HG03520 (cell line): ENCODE data around the gene FIGN.

ENCODE experiments used
- ATAC-seq: cut with Tn5 transposase; IDR thresholded peaks from one replicate; pipeline ENCODE4 v1.9.1; 2021; ENCODE audit warnings: mild to moderate bottlenecking, moderate library complexity; ENCODE audit not compliant: unreplicated experiment

The FIGN gene

DNA sequence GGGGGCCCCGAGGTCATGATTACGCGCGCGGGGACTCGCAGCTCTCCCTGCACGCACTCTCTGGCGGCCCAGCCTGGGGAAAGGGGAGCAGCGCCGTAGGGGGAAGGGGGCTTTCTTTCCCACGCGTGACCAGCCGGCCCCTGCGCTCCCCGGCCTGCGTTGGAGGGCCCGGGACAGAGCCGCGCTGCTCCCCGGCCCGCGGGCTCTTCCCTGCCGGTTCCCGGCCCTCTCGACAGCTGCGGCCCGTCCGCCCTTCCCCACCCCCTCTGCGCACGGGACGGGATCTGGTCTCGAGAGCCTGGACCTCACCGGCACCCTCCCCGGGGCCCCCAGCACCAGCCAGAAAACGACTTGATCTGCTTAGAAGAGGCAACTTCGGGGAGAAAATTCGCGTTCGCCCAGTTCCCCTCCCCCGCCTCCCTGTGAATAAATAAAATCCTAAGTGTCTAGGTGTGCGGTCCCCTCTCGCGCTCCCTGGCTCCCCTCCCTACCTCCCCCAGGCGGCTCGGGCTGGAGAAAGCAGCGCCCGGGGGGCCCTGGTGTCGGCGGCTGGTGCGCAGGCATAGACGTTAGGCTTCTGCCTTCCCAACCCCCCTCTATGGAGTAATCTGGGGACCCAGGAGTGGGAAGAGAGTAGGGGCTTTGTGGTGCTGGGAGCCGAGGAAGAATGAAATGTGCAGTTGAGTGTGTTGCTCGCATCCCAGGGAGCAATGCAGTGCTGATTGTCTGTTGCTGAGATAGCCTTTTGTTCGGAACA lies 803 bp upstream of the FIGN start:
- ATAC-seq: no peak

DNA sequence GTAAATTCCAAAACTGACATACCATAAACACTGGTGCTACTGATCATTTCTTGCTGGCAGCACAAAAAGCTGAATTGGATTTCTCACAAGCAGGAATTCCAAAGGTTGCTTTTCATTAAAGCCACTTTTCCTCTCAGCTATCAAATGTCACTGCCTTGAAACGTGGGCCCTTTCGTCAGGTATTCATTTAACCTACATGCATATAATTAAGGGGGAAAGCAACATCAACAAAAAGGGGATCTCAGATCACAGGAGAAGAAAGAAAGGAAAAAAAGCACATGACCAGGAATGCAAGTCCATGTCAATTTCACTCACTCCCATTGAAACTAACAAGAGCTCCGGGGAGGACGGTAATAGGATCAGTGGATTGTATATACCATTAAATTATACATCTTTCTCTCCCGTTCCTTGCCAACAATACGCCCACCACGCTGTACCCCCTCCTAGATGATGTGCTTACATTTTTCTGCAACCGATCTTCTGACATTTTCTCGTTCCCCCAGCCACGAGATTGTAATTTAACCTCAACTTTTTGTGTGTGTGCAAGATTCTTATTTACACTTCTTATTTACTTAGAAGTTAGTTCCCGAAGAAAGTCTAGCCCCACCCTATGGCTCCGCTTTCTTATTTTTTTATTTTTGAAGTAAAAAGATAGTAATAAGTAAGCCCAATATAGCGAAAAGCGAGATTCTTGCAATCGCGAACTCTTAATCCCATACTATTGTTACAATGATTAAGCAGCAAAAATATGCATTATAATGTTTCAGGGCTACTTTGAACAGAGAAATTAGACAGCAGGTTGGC lies 725 bp downstream of the FIGN start:
- ATAC-seq: no peak

DNA sequence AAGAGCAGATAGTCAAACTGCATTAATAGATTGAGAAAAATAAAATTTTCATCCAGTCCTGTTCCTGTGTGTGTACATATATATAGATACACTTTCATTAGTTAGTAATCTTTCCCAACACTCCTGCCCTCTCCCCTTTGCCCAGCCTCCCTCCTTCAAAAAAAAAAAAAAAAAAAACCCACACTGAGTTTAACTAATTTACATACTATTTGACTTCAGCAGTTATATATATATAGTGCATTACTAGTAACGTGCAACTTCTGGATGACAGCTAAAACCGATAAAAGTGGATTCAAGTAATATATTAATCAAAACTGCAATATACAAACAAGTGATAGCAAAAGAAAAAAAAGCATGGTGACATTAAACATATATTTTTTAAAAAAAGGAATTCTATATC lies 1.4 kb downstream of the FIGN start:
- no peak for ATAC-seq

DNA sequence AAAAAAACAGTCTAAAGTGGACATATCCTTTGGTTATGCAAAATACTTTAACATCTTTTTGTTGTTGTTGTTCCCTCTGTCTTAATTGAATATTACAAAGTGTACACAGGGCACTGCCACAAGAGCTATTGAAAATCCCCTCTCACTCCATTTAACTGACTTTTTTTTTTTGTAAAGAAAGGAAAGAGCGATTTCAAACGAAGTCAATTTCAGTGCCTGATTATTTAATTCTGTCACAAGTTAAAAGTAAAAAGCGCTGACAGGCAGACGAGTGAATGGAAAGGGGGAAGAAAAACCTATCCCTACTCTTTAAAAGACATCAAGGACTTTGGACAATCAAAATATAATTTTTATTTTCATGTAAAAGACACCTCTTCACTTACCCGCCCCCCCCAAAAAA lies 1.9 kb downstream of the FIGN start:
- no peak for ATAC-seq

DNA sequence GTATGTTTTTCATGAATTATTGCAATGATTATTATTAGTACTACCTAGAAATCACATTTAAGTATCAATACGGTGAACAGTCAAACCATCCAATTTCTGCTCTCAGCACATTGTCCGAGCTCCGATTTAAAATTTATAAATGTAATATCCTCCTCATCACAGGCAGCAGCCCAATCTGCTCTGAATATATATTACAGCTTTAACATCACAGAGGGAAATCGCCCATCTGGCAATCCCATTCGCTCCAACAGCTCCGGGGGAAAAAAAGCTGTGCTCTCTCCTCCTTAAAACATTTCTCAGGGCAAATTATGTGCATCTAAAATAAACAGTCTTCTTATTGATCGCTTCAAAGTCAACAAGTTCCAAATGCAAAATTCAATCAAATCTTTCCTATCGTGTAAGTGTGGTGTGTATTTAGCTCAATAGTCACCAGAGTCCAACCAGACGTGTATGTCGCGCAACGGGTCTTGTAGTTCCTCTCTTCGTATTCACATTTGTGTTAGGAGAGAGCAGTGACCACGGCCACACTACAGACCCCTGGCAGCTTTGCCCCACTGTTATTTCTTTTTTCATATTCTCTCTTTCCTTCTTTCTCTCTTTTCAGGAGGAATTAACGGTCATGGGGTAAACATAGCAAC lies 2.4 kb downstream of the FIGN start:
- no peak for ATAC-seq

DNA sequence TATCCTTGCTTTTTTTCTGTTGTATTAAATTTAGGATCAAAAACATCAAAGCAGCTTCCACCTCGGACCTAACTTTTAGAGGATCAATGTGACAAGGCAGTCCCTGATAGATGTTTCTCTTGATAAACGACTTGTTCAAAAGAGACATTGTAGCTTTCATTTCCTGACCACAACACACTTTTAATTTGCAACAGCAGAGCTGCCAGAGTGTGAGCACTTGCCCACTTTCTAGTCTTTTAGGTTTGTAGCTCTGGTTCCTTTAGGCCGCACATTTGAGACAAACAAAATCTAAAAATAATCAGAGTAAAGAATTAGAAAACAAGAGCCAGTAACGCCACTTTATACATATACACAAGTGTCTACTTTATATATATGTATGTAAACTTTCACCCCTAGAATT lies 3.1 kb downstream of the FIGN start:
- ATAC-seq: no peak

DNA sequence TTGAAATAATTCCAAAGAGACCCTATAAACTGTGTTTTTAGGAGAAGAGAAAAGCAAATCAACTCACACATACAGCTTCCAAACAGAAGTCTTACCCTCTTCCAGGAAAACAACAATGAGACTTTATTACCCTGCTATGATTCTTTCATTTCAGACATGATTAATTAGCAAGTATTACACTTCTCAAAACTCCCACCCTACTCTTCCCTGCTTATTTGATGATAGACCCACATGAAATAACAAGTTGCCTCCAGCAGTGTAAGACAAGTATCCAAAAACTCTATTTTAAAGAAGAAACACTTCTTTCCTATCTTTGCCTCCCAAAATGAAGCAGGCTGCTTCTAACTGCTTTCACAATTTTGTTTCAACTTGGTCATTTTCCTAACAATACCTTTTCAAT lies 4.1 kb downstream of the FIGN start:
- no peak for ATAC-seq

DNA sequence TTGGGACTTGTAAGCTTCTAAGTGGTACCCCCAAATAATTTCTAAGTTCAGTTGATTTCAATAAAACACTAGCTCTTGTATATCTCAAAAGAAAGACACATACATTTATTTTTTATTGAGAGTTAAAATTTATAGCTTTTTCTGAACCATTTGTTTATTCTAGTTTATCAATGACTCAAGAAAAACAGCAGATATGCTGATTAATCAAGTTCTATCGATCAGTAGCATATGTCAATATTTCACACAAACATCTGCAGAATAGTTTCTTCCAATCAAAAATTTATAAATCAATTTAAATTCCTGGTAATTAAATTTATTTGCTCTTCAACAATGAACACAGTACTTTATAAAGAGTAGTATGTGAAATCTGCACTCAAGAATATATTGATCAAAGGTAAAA lies 5.3 kb downstream of the FIGN start:
- ATAC-seq: no peak

DNA sequence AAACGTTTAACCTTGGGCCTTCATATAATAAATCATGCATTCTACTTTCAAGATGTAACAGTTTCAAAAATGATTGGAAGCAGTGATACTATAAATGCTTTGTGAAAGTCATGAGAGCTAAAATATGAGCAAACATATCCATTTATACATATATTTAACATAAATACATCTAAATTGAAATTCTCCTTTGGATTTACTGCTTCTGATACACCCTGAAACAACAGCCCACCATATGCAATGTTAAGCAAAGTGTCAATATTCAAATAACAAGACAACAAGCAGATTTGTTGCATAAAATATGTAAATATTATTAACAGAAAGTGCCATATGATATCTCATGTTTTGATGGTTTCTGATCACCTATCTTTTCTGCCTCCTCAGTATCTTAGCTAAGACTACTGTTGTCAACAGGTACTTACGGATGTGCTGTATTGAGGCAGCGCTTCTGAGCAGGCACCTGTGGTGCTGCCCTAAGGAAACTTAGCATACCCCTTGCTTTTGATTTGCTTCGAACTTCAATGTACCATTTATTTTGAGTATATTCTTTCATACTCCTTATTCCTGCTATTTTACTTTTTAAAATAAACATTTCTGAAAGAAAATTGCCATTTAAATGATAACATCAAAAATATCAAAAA lies 6.1 kb downstream of the FIGN start:
- no peak for ATAC-seq

DNA sequence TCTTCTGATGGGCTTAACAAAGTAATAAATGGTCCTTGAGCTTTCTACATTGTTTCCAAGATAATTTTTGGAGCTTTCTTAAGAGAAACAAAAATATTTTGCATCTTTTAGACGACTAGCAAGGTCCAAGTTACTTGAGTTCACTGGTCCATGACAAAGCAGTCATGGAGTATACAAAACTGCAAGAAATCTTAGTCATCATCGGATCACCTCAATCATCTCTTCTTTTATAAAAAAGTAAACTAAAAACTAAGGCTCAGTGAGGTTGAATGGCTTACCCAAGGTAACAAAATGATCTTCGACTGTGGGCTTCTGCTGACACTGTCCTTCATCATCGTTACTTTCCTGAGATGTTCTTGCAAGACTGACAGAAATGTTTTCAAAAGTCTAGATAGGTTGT lies 11.9 kb downstream of the FIGN start:
- no peak for ATAC-seq

DNA sequence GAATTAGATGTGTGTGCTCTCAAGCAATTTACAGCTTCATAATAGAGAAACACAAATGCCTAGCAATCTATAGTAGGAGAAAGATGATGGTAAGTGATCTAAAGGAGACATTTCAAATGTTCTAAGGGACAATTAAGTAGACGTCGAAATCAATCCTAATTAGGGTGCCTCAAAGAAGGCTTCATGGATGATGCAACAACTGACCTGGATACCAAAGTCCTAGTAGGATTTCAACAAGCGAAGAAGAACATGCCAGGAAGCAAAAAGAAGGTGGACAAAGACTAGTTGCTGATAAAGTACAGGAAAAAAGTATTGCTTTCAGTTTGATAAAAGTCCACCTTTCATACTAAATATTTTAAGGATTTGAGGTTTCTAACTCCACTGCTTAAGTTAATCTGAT lies 12.5 kb downstream of the FIGN start:
- no peak for ATAC-seq

DNA sequence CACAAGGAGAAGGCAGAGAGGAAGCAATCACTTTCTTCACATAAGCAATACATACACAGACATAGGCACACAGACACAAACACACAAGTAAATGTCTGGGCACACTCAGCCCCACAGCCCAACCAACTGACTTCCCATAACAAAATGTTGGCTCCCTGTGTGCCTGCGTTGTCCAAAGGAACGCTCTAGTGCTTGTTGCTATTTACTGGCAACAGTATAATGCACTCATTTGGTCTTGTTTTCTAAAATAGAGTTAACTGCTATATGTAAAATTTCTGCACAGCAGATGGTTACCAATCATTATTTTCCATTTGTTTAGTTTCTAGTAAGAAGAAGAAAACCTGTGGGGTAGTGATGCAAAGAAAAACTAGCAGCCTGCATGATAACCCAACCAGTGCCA lies 16.5 kb downstream of the FIGN start:
- no peak for ATAC-seq

DNA sequence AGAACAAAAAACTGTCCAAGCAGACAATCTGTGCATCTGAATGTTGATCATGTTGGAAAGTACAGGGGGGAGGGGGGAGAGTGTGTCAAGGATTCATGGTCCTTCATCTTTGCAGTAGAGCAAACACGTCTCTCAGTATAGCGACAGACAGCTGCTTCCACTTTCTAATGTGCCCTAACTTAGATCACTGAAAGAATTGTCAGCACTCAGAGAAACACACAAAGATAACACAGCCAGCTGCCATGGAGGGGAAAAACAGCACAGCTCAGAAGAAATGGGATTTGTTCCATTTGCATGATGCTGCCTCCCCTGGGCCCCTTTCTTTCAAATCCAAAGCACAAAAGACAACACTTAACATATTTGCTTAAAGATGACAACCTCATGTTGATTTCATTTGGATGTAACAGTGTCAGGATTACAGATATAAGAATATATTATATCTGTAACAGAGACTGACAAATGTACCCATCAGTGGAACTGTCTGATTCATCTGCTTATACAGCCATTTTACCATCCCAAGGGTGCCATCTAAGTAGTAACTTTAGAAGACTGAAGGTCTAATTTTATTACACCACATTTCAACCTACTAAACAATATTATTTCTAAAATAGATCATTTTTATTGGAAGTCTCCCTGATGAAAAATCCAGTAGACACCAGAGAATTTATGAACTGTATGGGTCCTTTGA lies 17.7 kb downstream of the FIGN start:
- ATAC-seq: no peak

DNA sequence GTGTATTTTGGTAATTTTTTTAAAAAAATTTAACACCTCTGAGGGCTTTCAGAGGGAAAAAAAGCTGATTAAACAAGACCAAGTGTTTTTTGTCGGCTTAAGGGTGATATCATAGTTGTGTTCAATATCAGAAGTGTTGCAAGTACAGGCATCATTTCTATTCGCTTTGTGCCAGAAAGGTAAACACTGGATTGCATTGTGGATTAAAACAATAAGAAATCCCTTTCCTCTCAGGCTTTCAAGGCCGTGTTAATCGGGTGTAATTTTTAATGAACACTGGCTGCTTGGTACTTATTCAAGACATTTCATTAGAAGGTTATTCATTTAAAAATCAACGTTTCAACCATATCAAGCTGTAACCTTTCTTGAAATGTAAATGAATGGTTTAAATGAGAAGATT lies 18.3 kb downstream of the FIGN start:
- ATAC-seq: no peak

DNA sequence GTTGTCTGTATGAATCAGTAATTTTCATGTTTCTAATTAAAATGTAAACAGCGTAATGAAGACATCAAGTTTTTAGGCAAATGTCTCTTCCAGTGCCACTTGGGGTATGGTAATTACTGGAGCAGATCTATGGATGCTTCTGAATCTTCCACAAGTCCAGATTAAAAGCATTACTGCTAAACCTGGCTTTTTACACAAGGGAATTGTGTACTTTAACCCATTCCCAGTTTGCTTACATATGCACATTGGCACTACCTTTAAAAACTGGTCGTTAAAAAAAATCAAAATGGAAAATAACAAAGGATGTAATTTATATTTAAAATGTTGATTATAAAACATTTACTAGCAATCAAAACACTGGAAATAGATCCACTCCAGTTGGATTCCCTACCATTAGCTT lies 19.7 kb downstream of the FIGN start:
- no peak for ATAC-seq

DNA sequence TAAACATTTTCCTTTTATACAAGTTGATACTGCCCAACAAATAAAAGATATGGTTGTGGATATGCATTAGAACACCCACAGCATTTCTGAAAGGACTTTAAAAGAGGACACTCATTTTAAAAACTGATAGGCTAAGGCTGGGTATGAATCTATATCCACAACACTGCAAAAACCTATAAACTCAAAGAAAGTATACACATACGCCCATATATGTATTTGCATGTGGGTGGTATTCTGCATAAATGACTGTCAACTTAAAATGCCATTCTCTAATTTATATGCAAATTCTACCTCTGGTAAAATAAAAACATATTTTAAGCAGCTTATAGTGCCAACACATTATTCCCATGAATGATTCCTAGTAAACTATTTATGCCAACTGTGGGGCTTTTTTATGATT lies 20.1 kb downstream of the FIGN start:
- no peak for ATAC-seq

DNA sequence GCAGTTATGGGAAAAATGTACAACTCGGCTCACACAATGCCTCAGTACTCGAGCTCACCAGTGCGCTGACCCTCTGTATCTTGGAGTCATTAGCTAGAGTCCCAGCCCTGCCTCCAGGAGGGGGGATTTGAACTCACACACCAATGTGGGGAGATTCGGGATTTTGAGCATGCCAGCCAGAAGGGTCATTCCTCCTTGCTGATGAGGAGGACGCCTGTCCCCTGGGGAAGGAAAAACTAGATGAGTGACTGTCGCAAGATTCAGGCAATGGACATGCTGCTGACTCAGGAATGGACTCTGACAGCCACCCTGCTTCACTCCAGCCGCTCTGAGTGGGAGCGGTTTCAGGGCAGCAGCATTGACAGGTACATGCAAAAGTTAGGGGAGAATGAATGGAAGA lies 20.6 kb downstream of the FIGN start:
- no peak for ATAC-seq

DNA sequence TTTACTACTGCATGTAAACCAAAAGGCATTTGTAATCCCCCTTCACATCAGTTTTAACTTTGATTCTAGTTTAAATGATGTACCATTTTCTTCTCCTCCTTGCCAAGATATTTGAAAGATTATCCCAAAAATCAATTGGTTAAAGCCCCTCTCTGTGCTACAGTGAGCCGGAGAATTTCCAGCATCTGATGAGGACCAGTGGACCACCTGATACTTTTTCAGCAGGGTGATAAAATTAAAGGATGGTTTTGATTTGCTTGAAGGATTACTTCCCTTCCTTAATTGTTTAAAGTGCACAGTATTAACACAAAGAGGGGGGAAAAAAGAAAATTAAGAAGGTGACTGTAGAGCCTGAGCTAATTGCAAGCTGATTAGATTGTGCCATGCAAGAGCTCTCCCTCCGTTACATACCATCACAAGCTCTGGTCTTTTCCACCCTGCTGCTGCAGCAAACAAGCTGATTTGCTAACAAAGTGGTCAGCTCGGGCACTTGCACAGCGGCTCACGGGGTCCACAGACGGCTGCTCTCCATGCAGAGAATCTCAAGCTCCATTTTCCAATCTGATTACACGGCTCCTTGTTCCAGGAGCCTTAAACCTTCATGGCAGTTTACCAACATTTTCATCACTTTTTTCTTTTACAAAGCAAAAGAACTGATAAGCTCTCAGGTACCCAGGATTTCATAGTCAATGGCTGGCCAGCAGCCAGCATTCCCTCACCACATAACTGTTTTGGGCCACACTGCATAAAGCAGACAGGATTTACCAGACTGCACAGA lies 22.1 kb downstream of the FIGN start:
- no peak for ATAC-seq

DNA sequence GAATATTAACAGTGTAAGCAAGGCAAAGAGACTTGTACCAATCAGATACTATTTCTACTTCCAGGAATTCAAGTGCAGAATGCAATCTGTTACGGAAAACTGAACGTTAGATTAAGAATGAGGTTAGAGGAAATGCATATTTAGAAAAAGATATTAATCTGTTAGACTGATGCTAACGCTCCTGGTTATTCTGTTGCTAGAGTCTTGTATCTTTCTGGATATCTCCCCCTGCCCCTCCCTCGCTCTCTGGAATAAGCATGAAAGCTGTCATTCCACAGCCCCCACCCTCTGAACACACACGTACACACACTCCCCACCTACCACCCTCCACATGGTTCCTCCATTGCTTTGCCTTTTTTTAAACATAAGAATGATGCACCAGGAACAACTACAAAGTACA lies 24.1 kb downstream of the FIGN start:
- ATAC-seq: no peak

DNA sequence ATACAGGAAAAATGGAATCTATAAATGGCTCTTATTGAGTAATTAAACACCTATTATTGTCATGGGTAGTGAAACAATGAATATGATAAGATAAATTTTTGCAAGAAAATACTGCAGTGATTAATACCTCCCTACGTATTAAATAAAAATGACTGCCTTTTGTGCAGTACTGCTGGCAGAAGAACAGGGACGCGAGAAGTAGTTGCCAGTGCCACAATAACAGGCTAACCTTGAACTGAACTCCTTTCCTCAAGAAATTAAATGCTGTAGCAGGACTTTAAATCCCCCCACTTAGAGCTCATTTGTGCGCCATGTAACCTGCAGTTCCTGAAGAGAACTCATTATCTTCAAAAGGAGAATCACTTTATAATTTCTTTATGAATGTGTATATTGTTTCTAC lies 24.6 kb downstream of the FIGN start:
- ATAC-seq: no peak
